A549 (cell line): ENCODE results near the gene ACTR3.

Experiments used
- CEBPB ChIP-seq, 2 experiments: fragments of >200 bp in 1 of 2; sonication (Bioruptor Twin) in 1 of 2; formaldehyde crosslinking in 1 of 2; IDR thresholded peaks; 2 replicates each; pipeline ENCODE4 v1.6.1; 2012 to 2016
- CTCF ChIP-seq: fragments of >200 bp; sonication (Bioruptor Twin); formaldehyde crosslinking; IDR thresholded peaks from 3 replicates; pipeline ENCODE4 v1.5.1; 2016
- HOXA7 ChIP-seq: fragments of 250-450 bp; sonication (Bioruptor Pico); IDR thresholded peaks from 2 replicates; pipeline ENCODE4 v1.5.0; 2020; ENCODE audit warnings: mild to moderate bottlenecking, moderate library complexity
- KDM1A ChIP-seq: fragments of 200-600 bp; sonication (generic); IDR thresholded peaks from 2 replicates; pipeline ENCODE4 v1.6.1; 2016; ENCODE audit warnings: low read depth, mild to moderate bottlenecking
- MAX ChIP-seq: IDR thresholded peaks from 2 replicates; pipeline ENCODE4 v1.6.1; 2012
- POLR2A ChIP-seq: IDR thresholded peaks from 2 replicates; pipeline ENCODE4 v1.6.1; 2012; ENCODE audit warnings: mild to moderate bottlenecking, low read length
- RAD21 ChIP-seq, 2 experiments: fragments of >200 bp in 1 of 2; sonication (Bioruptor Twin) in 1 of 2; formaldehyde crosslinking in 1 of 2; IDR thresholded peaks in 1 of 2; conservative IDR thresholded peaks in 1 of 2; 2 replicates in 1 of 2; 3 replicates in 1 of 2; pipeline ENCODE4 v1.6.1; 2012 to 2018; ENCODE audit warnings: inconsistent platforms in 1 of 2
- RFX5 ChIP-seq: fragments of 450-650 bp; IDR thresholded peaks from 2 replicates; pipeline ENCODE4 v1.7.1; 2014; ENCODE audit warnings: antibody characterized with exemption, mild to moderate bottlenecking, moderate library complexity
- SREBF2 ChIP-seq: fragments of 450-650 bp; IDR thresholded peaks from 2 replicates; pipeline ENCODE4 v1.6.1; 2014; ENCODE audit warnings: mild to moderate bottlenecking, moderate library complexity
- USF2 ChIP-seq: fragments of 450-650 bp; IDR thresholded peaks from 2 replicates; pipeline ENCODE4 v1.6.1; 2014; ENCODE audit warnings: antibody characterized with exemption
- ZFP36 ChIP-seq: fragments of 450-650 bp; IDR thresholded peaks from 2 replicates; pipeline ENCODE4 v1.6.1; 2014; ENCODE audit warnings: borderline replicate concordance; ENCODE audit not compliant: partially characterized antibody

GRCh38 chr2:113965228-113965627, 75.3 kb downstream of the ACTR3 start:
- TF ChIP-seq CTCF (no peak), RFX5 (no peak), MAX (no peak), CEBPB (IDR thresholded peaks at IDR 0.05) (no peak), POLR2A (no peak), RAD21 (conservative IDR thresholded peaks at IDR 0.05 in 1 of 2, IDR thresholded peaks at IDR 0.05 in 1 of 2) (no peak), HOXA7 (no peak), SREBF2 (no peak), USF2 (no peak), ZFP36 (no peak), KDM1A (no peak)
